GM21529 (cell line): Measurements from ENCODE around the gene CLDN19.

Experiments used
- ATAC-seq: cut with Tn5 transposase; IDR thresholded peaks from one replicate; pipeline ENCODE4 v1.9.1; 2021; ENCODE audit not compliant: unreplicated experiment

Gene CLDN19, protein sequence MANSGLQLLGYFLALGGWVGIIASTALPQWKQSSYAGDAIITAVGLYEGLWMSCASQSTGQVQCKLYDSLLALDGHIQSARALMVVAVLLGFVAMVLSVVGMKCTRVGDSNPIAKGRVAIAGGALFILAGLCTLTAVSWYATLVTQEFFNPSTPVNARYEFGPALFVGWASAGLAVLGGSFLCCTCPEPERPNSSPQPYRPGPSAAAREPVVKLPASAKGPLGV

DNA sequence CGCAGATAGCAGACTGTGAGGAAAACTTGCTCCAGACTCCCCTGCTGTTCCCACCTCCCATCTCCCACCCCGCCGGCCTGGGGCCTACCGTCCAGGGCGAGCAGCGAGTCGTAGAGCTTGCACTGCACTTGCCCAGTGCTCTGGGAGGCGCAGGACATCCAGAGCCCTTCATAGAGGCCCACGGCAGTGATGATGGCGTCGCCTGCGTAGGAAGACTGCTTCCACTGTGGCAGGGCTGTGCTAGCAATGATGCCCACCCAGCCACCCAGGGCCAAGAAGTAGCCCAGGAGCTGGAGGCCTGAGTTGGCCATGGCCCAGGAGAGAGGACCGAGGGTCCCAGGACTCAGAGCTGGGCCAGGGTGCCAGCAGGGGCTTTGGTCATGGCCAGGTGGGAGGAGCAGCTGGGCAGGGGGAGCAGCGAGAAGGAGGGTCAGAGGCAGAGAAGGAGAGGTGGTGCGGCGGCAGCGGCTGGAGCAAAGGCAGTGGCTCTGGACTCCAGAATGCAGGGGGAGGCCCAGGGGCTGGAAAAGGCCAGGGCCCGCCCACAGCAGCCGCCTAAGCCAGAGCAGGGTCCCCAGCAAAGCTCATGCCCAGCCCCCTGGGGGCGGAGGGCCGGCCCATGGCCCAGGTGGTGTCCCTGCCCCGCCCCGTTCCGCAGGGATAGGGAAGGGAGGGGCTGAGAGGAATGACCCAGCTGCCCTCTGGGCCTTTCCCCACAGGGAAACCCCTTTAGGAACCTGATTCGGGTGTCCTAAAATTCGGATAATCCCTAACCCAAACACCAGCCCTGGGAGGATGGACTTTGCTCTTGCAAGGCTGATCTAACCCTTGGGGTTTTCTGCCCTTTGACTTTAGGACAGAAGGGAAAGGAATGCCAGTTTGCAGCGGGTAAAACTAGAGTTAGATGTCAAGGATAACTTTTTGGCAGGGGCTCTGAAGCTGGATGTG lies at the start of gene CLDN19:
TSS of gene CLDN19 (minus strand) at position 484 of the 948 bp plus-strand sequence. CDS start at position 311, 173 bp downstream.
- no peak for ATAC-seq

DNA sequence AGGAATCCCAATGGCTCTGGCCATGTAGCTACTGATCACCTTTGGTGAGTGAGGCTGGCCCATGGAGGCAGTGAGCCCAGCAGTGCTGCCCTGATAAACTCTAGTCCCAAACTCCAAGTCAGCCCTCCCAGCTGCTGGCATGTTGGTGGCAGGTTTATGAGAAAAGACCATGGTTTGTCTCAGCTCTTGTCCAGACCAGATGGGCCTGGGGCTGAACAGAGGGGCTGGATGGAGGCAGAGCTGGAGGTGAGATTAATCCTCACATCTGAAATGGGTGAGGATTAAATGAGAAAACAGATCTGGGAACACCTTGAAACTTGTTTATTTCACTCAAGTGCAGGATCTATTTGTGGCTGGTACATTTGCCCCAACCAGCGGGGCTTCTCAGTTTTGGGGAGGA lies 48.0 kb upstream of the CLDN19 start:
- ATAC-seq, result no peak

DNA sequence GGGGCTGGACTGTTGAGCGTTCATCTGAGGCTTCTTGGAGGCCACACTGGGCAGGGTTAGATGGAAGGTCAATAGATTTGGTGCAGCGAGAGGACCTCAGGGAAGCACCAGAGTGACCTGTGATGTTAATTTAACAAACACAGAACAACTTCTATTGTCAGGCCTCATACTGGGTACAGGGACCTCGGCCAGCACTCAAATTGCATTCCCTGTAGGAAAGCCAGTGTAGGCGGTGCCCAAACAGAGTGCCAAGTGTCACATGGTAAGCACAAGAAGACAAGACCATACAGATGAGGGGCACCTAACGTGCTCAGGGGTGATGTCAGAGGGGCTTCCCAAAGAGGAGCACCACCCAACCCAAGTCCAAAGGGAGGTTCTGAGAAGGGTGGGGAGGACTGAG lies 46.1 kb upstream of the CLDN19 start:
- ATAC-seq, result no peak

DNA sequence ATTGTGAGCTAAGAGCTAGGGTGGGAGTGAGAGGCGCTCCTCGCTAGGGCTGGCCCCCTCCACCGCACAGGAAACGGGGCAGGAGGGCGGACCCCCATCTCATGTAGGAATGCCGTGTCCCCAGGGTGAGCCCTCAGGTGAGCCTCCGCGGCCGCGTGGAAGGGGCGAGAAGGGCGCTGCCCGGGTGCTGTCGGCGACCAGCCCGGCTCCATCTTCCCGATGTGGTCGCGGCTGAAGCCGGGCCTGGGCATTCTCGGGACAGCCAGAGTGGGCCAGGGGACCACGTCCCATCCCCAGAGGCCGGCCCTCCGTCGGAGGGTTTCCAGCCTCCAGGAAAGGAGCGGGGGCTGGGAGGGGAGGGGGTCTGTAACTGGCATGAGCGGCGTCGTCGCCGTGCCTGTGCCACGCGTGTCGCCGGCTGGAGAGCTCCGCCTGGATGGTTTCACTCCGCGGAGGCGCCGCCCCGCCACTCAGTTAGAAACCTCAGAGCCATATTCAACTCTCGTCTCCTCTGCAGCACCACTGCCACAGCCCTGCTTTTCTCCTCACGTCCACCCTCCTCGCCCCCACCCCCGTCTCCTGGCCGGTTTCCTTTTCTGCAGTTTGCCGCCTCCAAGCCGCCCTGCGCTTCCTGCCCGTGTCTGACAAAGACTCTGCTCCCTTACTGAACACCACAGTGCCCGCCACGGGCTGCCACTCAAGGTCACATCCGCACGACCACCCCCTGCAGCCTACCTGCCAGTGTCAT lies 45.1 kb upstream of the CLDN19 start, which contains the start of gene TMEM269:
TSS of gene TMEM269 (plus strand) at position 46 of the 748 bp plus-strand sequence. CDS start 4,903 bp downstream, outside the sequence.
- ATAC-seq, result no peak

DNA sequence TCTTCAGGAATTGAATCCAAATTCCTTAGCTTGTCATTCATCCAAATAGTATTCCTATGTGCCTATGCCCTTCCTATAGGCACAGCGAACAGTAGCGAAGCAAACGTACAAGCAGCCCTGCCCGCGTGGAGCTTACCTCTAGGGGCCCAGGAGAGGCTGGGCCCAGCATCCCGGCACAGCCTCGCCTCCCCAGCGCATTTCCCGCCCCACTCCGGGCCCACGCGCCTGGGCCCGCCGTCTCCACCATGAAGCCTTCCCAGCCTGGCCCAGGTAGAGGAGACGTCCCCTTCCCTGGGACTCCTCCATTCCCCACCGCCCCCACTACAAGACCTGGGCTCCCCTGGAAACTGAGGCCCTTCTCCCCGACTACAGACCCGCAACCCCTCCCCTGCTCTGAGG lies 44.5 kb upstream of the CLDN19 start:
- ATAC-seq, result no peak

DNA sequence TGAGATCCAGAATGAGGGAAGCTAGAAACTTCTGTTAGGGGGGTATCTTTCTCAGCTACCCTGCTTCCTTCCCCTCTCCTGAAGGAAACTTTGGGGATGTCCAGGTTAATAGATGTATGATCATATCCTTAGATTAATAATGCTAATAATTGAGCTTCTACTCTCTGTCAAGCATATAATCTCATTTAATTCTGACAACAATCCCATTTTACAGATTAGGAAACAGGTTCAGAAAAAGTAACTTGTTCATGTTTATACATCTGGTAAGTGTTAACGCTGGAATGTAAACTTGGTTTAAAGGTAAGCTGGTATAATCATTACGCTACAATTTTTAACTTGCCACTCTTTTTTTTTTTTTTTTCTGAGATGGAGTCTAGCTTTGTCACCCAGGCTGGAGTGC lies 43.1 kb upstream of the CLDN19 start:
- no peak for ATAC-seq

DNA sequence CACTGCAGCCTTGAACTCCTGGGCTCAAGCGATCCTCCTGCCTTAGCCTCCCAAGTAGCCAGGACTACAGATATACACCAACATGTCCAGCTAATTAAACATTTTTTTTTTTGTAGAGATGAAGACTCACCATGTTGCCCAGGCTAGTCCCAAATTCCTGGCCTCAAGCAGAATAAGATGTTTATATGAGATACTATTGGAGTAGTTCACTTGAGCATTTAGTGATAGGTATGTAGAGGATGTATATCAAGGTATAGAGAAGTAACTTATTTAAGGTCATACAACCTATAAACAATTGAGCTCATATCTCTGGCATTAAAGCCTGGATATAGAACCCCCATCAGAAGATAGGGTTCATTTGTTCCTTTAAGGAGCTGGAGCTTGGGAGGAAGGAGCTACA lies 40.1 kb upstream of the CLDN19 start:
- ATAC-seq, result no peak

DNA sequence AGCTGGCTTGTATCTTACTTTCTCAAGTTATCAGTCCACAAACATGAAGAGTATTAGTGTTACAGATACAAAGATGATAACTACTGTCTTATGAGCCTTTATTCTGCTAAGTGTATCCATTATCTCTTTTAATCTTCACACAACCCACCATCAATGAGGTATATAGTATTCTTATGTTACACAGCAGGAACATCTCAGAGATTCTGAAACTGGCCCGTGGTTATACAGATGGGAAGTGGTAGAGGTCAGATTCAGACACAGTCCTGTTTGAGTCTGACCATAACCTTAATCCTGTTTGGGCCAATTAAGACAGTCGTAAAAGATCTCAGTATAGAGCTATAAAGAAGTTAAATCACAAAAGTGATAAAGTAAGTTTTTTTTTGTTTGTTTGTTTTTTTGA lies 39.7 kb upstream of the CLDN19 start:
- no peak for ATAC-seq

DNA sequence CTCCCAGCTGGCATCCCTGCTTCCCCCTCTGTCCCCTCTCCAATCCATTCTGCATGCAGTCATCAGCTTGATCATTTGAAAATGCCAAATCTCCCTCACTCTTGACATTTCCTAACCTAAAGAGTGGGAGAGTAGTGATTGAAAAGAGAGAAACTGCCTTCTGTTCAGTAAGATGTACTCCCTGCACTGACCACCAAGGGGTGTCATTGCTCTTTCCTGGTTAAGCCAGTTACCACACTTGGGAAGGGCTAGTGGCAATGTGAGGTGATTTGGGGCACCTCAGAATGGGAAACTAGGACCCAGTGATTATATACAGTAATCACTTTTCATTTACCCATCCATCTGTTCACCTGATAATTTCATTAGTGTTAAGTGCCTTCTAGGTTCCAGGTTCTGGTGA lies 37.8 kb upstream of the CLDN19 start:
- ATAC-seq, result no peak

DNA sequence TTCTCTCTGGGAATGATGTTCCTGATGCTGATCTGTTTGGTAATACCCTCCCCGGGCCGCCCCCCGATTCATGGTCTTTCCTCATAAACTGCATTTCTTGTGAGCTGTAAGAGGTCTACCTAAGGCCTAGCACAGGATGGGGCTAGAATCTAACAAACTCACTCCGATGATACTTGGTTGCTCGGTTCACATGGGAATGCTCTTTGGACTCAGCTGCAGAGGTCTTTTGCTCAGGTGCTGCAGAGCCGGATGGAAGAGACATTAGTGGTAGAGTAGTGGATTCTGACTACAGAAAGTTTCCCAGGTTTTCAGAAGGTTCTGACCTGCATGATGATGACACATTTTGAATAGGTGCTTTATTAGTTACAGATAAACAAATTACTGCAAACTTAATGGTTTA lies 36.5 kb upstream of the CLDN19 start:
- ATAC-seq, result no peak

DNA sequence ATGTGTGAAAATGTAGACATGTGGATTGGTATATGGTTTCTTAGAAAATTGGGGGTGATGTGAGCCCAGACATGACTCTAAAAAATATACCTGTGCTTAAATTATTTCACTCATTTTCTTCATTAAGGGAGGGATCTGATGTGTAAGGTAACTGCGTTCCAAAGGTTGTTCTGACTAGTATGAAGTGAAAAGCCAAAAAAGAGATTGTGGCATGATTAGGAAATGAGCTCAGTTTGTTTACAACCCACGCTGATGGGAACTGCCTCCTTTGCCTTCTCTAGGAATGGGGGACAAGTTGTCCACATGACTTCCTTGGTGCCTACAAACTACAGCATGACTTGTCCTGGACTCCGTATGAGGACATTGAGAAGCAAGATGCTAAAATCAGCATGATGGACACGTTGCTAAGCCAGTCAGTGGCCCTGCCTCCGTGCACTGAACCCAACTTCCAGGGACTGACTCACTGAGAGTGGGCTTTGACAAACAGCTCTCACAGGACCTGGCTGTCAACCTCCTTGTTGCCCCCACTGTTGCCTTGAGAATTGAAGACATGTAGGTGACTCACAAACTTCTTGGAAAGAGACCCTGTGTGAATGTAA lies 35.0 kb upstream of the CLDN19 start:
- no peak for ATAC-seq

DNA sequence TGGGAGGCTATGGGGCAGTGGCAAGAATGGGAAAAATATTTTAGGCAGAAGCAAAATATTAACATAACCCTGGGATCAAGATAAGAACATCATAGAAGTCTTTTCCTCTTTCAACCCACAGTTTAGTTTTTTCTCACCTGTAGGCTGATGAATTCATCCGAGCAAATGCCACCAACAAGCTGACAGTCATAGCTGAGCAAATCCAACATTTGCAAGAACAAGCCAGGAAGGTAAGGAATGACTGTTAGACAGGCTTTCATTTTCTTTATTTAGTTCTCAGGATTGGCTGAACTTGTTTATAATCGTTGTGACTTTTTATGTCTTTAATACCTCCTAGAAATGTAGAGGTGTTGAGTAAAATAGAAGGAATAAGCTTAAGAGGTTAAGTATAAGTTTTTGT lies 33.4 kb upstream of the CLDN19 start:
- no peak for ATAC-seq

DNA sequence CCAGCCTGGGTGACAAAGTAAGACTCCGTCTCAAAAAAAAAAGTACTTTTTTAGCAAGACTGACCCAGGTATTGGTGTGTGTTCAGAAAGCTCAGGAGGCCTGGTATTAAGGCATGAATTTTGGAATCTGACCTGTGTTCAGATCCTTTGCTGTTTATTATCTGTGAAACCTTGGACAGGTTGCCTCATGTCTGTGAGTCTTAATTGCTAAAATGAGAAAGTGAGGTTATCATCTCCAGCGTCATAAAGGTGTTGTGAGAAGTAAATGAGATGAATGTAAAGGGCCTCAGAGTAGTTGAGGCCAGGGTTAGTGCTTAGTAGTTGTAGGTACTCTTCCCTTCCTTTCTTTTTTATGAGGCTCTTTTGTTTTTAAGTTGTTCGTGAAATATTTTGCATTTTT lies 29.8 kb upstream of the CLDN19 start:
- ATAC-seq, result no peak

DNA sequence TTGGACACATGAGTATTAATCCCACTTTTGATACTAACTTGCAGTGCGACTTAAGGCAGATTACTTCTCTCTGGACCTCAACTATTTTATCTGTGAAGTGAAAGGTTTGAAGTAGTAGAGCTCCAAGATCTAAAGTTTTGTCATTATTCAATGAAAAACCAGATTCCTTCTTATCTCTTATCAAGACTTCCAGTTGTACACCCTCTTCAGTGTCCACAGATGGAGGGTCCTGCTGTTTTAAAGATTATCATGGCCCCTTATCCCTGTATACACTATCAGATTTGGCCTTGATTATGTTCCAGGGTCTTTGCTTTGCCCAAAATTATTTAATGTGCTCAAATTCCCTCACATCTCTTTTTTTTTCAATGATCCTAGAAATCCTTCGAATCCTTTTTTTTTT lies 28.1 kb upstream of the CLDN19 start:
- ATAC-seq, result no peak

DNA sequence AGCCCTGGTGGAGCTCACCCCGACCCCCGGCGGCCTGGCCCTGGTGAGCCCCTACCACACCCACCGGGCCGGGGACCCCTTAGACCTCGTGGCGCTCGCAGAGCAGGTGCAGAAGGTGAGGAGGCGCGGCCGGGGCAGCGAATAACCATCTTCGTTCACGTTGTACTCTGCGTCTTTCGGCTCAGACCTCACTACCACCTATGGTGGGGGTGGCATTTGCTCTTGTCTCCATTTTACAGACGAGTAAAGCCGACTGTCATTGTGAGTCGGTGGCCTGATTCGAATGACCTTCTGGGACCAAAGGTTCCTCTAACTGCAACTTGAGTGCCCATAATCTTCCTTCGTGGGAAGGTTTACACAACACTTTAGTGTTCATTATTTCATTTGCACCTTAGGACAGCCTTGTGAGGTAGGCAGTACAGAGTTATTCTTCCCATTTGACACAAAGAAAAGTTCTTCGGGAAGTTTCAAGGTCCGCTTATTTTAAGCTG lies 27.5 kb upstream of the CLDN19 start:
- ATAC-seq, result peak; percentile 20

DNA sequence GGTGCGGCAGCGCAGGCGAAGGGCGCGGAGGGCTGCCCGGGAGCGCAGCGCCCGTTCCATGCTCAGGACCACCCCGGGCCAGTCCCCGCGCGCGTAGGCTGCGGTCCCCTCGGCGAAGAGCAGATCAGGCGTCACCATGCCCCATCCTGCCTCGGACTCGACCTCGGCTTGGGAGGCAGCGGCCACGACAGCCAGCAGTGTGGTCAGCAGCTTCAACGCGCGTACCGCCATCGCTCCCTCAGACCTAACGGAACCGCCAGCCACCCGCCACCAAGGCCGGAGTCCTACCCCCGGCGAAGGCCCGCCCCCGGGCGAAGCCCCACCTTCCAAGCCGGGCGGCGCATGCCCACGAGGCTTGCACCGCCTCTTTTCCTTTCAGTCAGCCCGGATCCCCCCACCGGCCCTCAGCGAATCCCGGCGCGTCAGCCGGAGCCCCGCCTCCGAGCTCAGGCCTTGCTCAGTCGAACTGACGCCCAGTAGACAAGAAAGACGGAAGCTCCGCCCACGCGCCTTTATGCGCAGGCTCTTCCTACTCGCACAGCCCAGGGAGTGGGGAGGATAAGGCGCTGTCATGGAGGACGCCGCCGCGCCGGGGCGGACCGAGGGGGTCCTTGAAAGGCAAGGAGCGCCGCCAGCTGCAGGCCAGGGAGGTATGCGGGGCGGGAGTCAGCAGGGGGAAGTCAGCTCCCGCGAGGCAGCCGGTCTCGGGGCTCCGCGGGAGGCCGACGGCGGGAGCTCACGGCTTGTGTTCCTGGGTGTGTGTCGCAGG lies 26.9 kb upstream of the CLDN19 start, which contains the start of the genes C1orf50 and P3H1:
TSS of gene C1orf50 (plus strand) at position 509 of the 769 bp plus-strand sequence. CDS start at position 572, 63 bp downstream.
TSS of gene P3H1 (minus strand) at position 288 of the 769 bp plus-strand sequence. CDS start at position 231, 57 bp downstream.
- ATAC-seq, result peak; percentile 88

DNA sequence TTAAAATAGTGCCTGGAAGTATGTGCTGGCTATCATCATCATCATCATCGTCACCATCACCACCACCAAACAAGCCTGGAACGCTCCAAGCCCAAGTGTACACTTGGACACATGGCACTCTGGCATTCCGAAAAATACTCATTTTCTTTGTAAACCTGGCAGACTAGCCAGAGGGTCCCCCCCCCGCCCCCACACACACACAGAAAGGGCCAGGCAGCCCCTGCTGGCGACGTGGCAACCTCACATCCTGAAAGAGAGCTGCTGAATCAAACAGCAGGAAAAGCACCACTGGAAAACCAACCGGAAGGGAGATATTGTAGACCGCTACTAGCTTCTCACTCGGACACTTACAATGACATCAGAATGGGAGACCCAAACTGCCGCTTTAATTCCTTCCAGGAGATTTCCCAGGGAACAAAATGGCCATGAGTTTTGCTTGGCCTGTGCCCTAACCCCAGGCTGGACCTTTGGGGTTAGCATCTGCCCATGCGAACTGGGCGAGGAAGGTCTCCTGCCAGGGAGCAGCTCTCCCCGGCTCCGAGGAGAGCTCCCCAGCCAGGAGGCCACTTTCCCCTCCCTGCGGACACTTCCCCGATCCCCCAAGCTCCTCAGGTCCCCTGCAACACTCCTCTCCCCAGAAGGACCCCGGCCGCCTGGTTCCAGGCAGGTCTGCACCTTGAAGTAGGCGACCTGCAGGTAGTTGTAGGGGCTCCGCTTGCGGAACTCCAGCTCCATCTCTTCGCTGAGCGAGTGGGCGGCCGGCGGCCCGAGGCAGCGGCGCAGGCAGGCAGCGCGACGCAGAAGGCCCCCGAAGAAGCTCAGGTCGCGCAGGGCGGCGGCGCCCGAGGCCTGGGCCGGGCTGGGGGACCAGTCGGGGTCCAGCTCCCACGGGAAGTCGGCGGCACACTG lies 26.1 kb upstream of the CLDN19 start:
- ATAC-seq, result peak; percentile 28

DNA sequence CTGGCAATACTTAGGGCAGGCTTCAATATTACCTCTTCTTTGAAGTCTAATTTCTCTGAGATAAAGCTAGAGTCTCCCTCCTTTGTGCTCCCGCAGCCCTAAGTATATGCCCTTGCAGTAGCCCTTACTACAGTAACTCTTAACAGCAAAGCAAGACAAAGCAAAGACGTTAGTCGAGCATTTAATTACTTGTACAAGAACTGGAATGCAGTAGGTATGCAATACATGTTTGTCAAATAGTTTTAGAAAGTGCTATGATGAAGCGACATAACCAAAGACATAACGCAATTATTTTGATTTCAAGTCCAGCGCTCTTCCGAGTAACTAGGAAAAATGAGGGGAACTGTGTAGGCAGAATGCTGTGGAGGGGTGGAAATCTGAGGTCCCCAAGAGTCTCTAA lies 25.2 kb upstream of the CLDN19 start:
- no peak for ATAC-seq

DNA sequence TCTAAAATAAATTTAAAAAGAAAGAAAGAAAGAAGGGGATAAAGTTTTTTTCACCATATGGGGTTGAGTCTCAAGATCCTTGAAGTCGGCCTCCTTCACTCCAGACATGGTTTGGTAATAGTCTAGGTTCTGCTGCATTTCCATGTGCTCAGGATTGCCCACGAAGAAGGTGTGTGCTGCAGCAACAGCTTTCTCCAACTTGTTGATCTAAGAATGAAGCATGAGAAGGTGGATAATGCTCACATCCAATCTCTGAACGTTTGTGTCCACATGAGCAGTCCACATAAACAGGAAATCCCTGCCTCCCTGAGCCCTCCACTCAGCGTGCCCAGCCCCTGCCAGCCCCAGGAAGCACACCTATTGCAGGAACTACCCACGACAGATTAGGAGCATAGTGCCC lies 22.2 kb upstream of the CLDN19 start:
- no peak for ATAC-seq
